Measurements from ENCODE around the gene VTN. TPM values are rescaled to one million over a fixed set of nuclear protein-coding genes. Genes with fewer than 3 reads are reported as not detected.

Gene VTN
- polyA plus RNA-seq, 1 donor (not counting 4 experiments of a cell fraction or from before 2014, with no cell fraction given), result not detected

GRCh38 chr17:28415886-28416285, 45.8 kb upstream of the VTN start:
- no peaks in the 10 kb centered on the region for H3K27me3 ChIP-seq (ENCODE audit: control insufficient read depth, extremely low read depth, insufficient read depth, low read length)
- no peaks in the 10 kb centered on the region for H3K9me3 ChIP-seq (ENCODE audit: control insufficient read depth, low read depth, low read length)
- no peaks in the 10 kb centered on the region for H3K36me3 ChIP-seq (ENCODE audit: control insufficient read depth in 2 of 2, extremely low read depth in 1 of 2, insufficient read depth in 2 of 2, low read length in 2 of 2)
- H3K9me1 ChIP-seq (ENCODE audit: control insufficient read depth, extremely low read depth, insufficient read depth, low read length), result no peaks in the 10 kb centered on the region
- no peaks in the 10 kb centered on the region for H3K79me2 ChIP-seq (ENCODE audit: control insufficient read depth, insufficient read depth, low read length)
- H3K4me3 ChIP-seq (ENCODE audit: control insufficient read depth in 2 of 3, extremely low read depth in 1 of 3, insufficient read depth in 2 of 3, low read depth in 1 of 3, low read length in 3 of 3), result no peak overlapping the region
- FAIRE-seq (no peak), DNase-seq (ENCODE audit: low read depth, low spot score) (no peak)
- H4K20me1 ChIP-seq (ENCODE audit: control insufficient read depth, extremely low read depth, insufficient read depth, low read length), result no peaks in the 10 kb centered on the region
- H2AFZ ChIP-seq (ENCODE audit: control insufficient read depth, low read length), result no peak overlapping the region
- H3K9ac ChIP-seq (ENCODE audit: control insufficient read depth, extremely low read depth, insufficient read depth, low read length), result no peak overlapping the region
- TF ChIP-seq CTCF (optimal IDR thresholded peaks at IDR 0.05 in 1 of 3, IDR thresholded peaks at IDR 0.05 in 1 of 3, conservative IDR thresholded peaks at IDR 0.05 in 1 of 3; ENCODE audit: extremely low read depth in 1 of 3, insufficient read depth in 2 of 3, low read length in 3 of 3) (no peak), EZH2 (IDR thresholded peaks at IDR 0.05; ENCODE audit: low read length) (no peak)
- dilution Hi-C loops (cut with MboI; ENCODE audit: extremely low pct_ligation_motif_present, low sequenced_read_pairs), result no loop called here
- H3K4me1 ChIP-seq (ENCODE audit: control insufficient read depth, extremely low read depth, insufficient read depth, low read length), result no peaks in the 10 kb centered on the region
- H3K4me2 ChIP-seq (ENCODE audit: control insufficient read depth, extremely low read depth, insufficient read depth, low read depth, low read length), result no peak overlapping the region
- no peak overlapping the region for H3K27ac ChIP-seq (ENCODE audit: control insufficient read depth, insufficient read depth, low read length)

GRCh38 chr17:28413804-28414203, 43.7 kb upstream of the VTN start:
- Histone ChIP-seq H4K20me1 (ENCODE audit: control insufficient read depth, extremely low read depth, insufficient read depth, low read length) (no peaks in the 10 kb centered on the region), H3K36me3 (ENCODE audit: control insufficient read depth in 2 of 2, extremely low read depth in 1 of 2, insufficient read depth in 2 of 2, low read length in 2 of 2) (no peaks in the 10 kb centered on the region), H3K9ac (ENCODE audit: control insufficient read depth, extremely low read depth, insufficient read depth, low read length) (no peak overlapping the region), H3K9me3 (ENCODE audit: control insufficient read depth, low read depth, low read length) (no peaks in the 10 kb centered on the region), H3K4me3 (ENCODE audit: control insufficient read depth in 2 of 3, extremely low read depth in 1 of 3, insufficient read depth in 2 of 3, low read depth in 1 of 3, low read length in 3 of 3) (no peak overlapping the region), H3K4me1 (ENCODE audit: control insufficient read depth, extremely low read depth, insufficient read depth, low read length) (no peaks in the 10 kb centered on the region), H3K79me2 (ENCODE audit: control insufficient read depth, insufficient read depth, low read length) (no peaks in the 10 kb centered on the region), H3K4me2 (ENCODE audit: control insufficient read depth, extremely low read depth, insufficient read depth, low read depth, low read length) (no peak overlapping the region), H3K9me1 (ENCODE audit: control insufficient read depth, extremely low read depth, insufficient read depth, low read length) (no peaks in the 10 kb centered on the region), H2AFZ (ENCODE audit: control insufficient read depth, low read length) (no peak overlapping the region), H3K27me3 (ENCODE audit: control insufficient read depth, extremely low read depth, insufficient read depth, low read length) (no peaks in the 10 kb centered on the region), H3K27ac (ENCODE audit: control insufficient read depth, insufficient read depth, low read length) (no peak overlapping the region)
- FAIRE-seq (no peak), DNase-seq (ENCODE audit: low read depth, low spot score) (no peak)
- TF ChIP-seq CTCF (optimal IDR thresholded peaks at IDR 0.05 in 1 of 3, IDR thresholded peaks at IDR 0.05 in 1 of 3, conservative IDR thresholded peaks at IDR 0.05 in 1 of 3; ENCODE audit: extremely low read depth in 1 of 3, insufficient read depth in 2 of 3, low read length in 3 of 3) (peak in 1 of 3 experiments; percentile 13), EZH2 (IDR thresholded peaks at IDR 0.05; ENCODE audit: low read length) (no peak)
- dilution Hi-C loops (cut with MboI; ENCODE audit: extremely low pct_ligation_motif_present, low sequenced_read_pairs), result no loop called here

Measured in keratinocyte (primary cell).